ENCODE data around the gene TRAF3IP1.

The TRAF3IP1 gene

GRCh38 chr2:238449909-238450417 lies 129.6 kb downstream of the TRAF3IP1 start:
- peak; percentile 75 to 90 (median 88) for DNase-seq

GRCh38 chr2:238450440-238450861 lies 130.1 kb downstream of the TRAF3IP1 start:
- no peak for DNase-seq

Data from suppressor macrophage (primary cell).